HCT116 (cell line): ENCODE data around the gene STK39. TPM values are rescaled to one million over a fixed set of nuclear protein-coding genes. Genes with fewer than 3 reads are reported as not detected.

Source experiments
- ATAC-seq: fragments of 200-7000 bp; cut with Tn5 transposase; 2 replicates; pipeline ENCODE4 v1.9.1; 2020; ENCODE audit warnings: mild to moderate bottlenecking, moderate library complexity
- BruUV-seq: library from RNA; stranded (reverse); fragments of 400-500 nt; replicated peaks from 2 replicates; lab custom pipeline; 2021; lab: Mats Ljungman, UMichigan
- CTCF ChIA-PET: fragments of 300-600 bp; sonication (Branson Sonifier 250); formaldehyde crosslinking; loops from one replicate; lab custom pipeline; 2021; ENCODE audit warnings: antibody characterized with exemption; lab: Charles Lee
- POLR2A ChIA-PET: fragments of 300-600, 350-600 bp; sonication (Branson Sonifier 250); formaldehyde crosslinking; loops from one replicate; lab custom pipeline; 2021; ENCODE audit warnings: antibody characterized with exemption; lab: Charles Lee
- RAD21 ChIA-PET, 2 experiments: fragments of 300-600 bp; sonication (Branson Sonifier 250); formaldehyde crosslinking; loops; one replicate each; lab custom pipeline; 2023; ENCODE audit warnings: low total read pairs in 2 of 2; ENCODE audit not compliant: uncharacterized antibody in 2 of 2, unreplicated experiment in 2 of 2, low non-redundant PET in 1 of 2; lab: Charles Lee
- DNase-seq: peaks from one replicate; pipeline ENCODE4 v3.0.0-alpha.2; 2010; ENCODE audit warnings: low read depth, low spot score
- H2AFZ ChIP-seq: fragments of 200-600 bp; shearing (Covaris generic), sonication (generic); 2 replicates; pipeline ENCODE4 v1.6.1; 2017; ENCODE audit warnings: low read depth, mixed run types, mixed read lengths, antibody characterized with exemption, low read length; ENCODE audit not compliant: poor library complexity, severe bottlenecking
- H3K27ac ChIP-seq: 2 replicates; pipeline ENCODE4 v1.5.1; 2012; ENCODE audit warnings: low read depth, low read length
- H3K27me3 ChIP-seq: fragments of 200-600 bp; sonication (generic); 2 replicates; pipeline ENCODE4 v1.6.1; 2016; ENCODE audit warnings: mixed run types, low read length, mixed read lengths; ENCODE audit not compliant: insufficient read depth
- H3K36me3 ChIP-seq, 2 experiments: fragments of 200-500 bp in 1 of 2; fragments of 200-600 bp in 1 of 2; sonication (Bioruptor generic) in 1 of 2; sonication (generic) in 1 of 2; 2 replicates each; pipeline versions ENCODE4 v1.5.1 to v1.6.1; 2014 to 2016; ENCODE audit warnings: low read length in 2 of 2, inconsistent platforms in 1 of 2, mixed read lengths in 1 of 2, mixed run types in 1 of 2; ENCODE audit not compliant: insufficient read depth in 2 of 2, control insufficient read depth in 1 of 2
- H3K4me1 ChIP-seq, 2 experiments: fragments of 200-600 bp in 1 of 2; sonication (generic) in 1 of 2; 2 replicates each; pipeline versions ENCODE4 v1.5.1 to v1.6.1; 2012 to 2017; ENCODE audit warnings: low read length in 2 of 2, inconsistent platforms in 1 of 2, mild to moderate bottlenecking in 1 of 2, mixed read lengths in 1 of 2, mixed run types in 1 of 2, moderate library complexity in 1 of 2; ENCODE audit not compliant: insufficient read depth in 2 of 2, control insufficient read depth in 1 of 2
- H3K4me2 ChIP-seq: fragments of 200-600 bp; sonication (generic); 2 replicates; pipeline ENCODE4 v1.6.1; 2017; ENCODE audit warnings: mixed run types, low read length, mixed read lengths
- H3K4me3 ChIP-seq, 2 experiments: fragments of 200-600 bp in 1 of 2; sonication (generic) in 1 of 2; replicated peaks in 1 of 2; 2 replicates each; pipeline ENCODE4 v1.5.1; 2011 to 2016; ENCODE audit warnings: low read length in 2 of 2, control low read depth in 1 of 2, low read depth in 1 of 2, mild to moderate bottlenecking in 1 of 2, mixed read lengths in 1 of 2, mixed run types in 1 of 2
- H3K79me2 ChIP-seq: fragments of 200-600 bp; sonication (generic); 2 replicates; pipeline ENCODE4 v1.6.1; 2017; ENCODE audit warnings: mild to moderate bottlenecking, mixed run types, low read length, moderate library complexity, mixed read lengths; ENCODE audit not compliant: insufficient read depth
- H3K9ac ChIP-seq: fragments of 200-600 bp; sonication (generic); 2 replicates; pipeline ENCODE4 v1.6.1; 2016; ENCODE audit warnings: low read length, mixed read lengths
- H3K9me2 ChIP-seq: fragments of 200-600 bp; sonication (generic), shearing (Covaris generic); 2 replicates; pipeline ENCODE4 v1.6.1; 2017; ENCODE audit warnings: mixed run types, mild to moderate bottlenecking, moderate library complexity; ENCODE audit not compliant: insufficient read depth
- H3K9me3 ChIP-seq, 2 experiments: fragments of 200-500 bp in 1 of 2; fragments of 200-600 bp in 1 of 2; sonication (Bioruptor generic) in 1 of 2; sonication (generic) in 1 of 2; 2 replicates each; pipeline ENCODE4 v1.6.1; 2014 to 2017; ENCODE audit warnings: low read length in 2 of 2, mixed read lengths in 2 of 2, inconsistent platforms in 1 of 2, low read depth in 1 of 2, mild to moderate bottlenecking in 1 of 2, mixed run types in 1 of 2, moderate library complexity in 1 of 2; ENCODE audit not compliant: control insufficient read depth in 1 of 2, insufficient read depth in 1 of 2
- H4K20me1 ChIP-seq: fragments of 200-600 bp; sonication (generic), shearing (Covaris generic); 2 replicates; pipeline ENCODE4 v1.6.1; 2017; ENCODE audit warnings: mixed run types, mild to moderate bottlenecking, moderate library complexity; ENCODE audit not compliant: insufficient read depth
- EGR1 ChIP-seq: IDR thresholded peaks from 2 replicates; pipeline ENCODE4 v1.6.1; 2012; ENCODE audit warnings: low read depth
- ELF1 ChIP-seq: IDR thresholded peaks from 2 replicates; pipeline ENCODE4 v1.6.1; 2012; ENCODE audit warnings: low read depth, borderline replicate concordance
- EZH2 ChIP-seq: fragments of 200-600 bp; sonication (generic); IDR thresholded peaks from 2 replicates; pipeline ENCODE4 v1.6.1; 2017; ENCODE audit warnings: antibody characterized with exemption, mixed run types
- FOSL1 ChIP-seq: IDR thresholded peaks from 2 replicates; pipeline ENCODE4 v1.6.1; 2012; ENCODE audit warnings: low read depth
- JUND ChIP-seq: IDR thresholded peaks from 2 replicates; pipeline ENCODE4 v1.6.1; 2012
- MAX ChIP-seq: IDR thresholded peaks from 2 replicates; pipeline ENCODE4 v1.6.1; 2012
- POLR2A ChIP-seq: IDR thresholded peaks from 2 replicates; pipeline ENCODE4 v1.7.0; 2011; ENCODE audit warnings: borderline replicate concordance; ENCODE audit not compliant: insufficient read depth, insufficient read length; ENCODE audit errors: extremely low read depth
- RAD21 ChIP-seq: IDR thresholded peaks from 2 replicates; pipeline ENCODE4 v1.6.1; 2012; ENCODE audit warnings: low read depth, mild to moderate bottlenecking
- REST ChIP-seq: IDR thresholded peaks from 2 replicates; pipeline ENCODE4 v1.6.1; 2012; ENCODE audit warnings: low read depth
- SP1 ChIP-seq: IDR thresholded peaks from 2 replicates; pipeline ENCODE4 v1.6.1; 2012; ENCODE audit warnings: low read depth
- SRF ChIP-seq: IDR thresholded peaks from 2 replicates; pipeline ENCODE4 v1.6.1; 2012; ENCODE audit warnings: low read depth
- TCF7L2 ChIP-seq: IDR thresholded peaks from 2 replicates; pipeline ENCODE4 v1.7.0; 2011; ENCODE audit warnings: borderline replicate concordance, inconsistent platforms; ENCODE audit not compliant: insufficient read depth, insufficient read length; ENCODE audit errors: extremely low read depth
- YY1 ChIP-seq: IDR thresholded peaks from 2 replicates; pipeline ENCODE4 v1.6.1; 2011; ENCODE audit warnings: low read length, low read depth, moderate library complexity, mild to moderate bottlenecking; ENCODE audit not compliant: insufficient replicate concordance; ENCODE audit errors: extremely low read depth
- ZNF274 ChIP-seq: fragments of 200-500 bp; sonication (Bioruptor generic); IDR thresholded peaks from 2 replicates; pipeline ENCODE4 v1.6.1; 2014; ENCODE audit warnings: mild to moderate bottlenecking, low read depth, low read length, inconsistent platforms
- intact Hi-C: fragments of 100-400 bp; cut with micrococcal nuclease; formaldehyde crosslinking; loops from 2 replicates; pipeline ENCODE4 v1.10.0; 2022
- total RNA-seq: library from RNA; stranded (reverse); gene quantifications from one replicate; pipeline ENCODE4 v1.2.1, GENCODE V29; 2021; ENCODE audit not compliant: unreplicated experiment

Gene STK39
- total RNA-seq, 1 experiment from 2014 or later, result 118 TPM

- H3K36me3 ChIP-seq, result peaks cover 0 to 27% of the 10 kb centered on the region in 2 experiments; a peak in 1 of 4 replicates
- H3K27ac ChIP-seq, result no peak overlapping the region
- H3K4me2 ChIP-seq, result no peak overlapping the region
- peaks cover 94% of the 10 kb centered on the region for H3K79me2 ChIP-seq
- no peaks in the 10 kb centered on the region for H3K9me2 ChIP-seq
- TF ChIP-seq SRF, result no peak
- TF ChIP-seq EZH2, result no peak
- no peak for TF ChIP-seq JUND
- no peak for TF ChIP-seq ELF1
- no peak for TF ChIP-seq ZNF274
- no peak for TF ChIP-seq YY1
- no peak for TF ChIP-seq RAD21
- no peak for TF ChIP-seq EGR1
- TF ChIP-seq MAX, result no peak
- TF ChIP-seq REST, result no peak
- TF ChIP-seq POLR2A, result no peak
- no peak for TF ChIP-seq FOSL1
- TF ChIP-seq TCF7L2, result no peak
- no peak for TF ChIP-seq SP1
- H3K27me3 ChIP-seq, result no peaks in the 10 kb centered on the region
- DNase-seq (no peak), ATAC-seq (no peak)
- CTCF ChIA-PET, result no interaction called here
- POLR2A ChIA-PET, result no interaction called here
- RAD21 ChIA-PET, result no interaction called here
- no TSS peak for BruUV-seq
- H3K4me3 ChIP-seq, result no peak overlapping the region
- H3K4me1 ChIP-seq, result peaks cover 27 to 62% of the 10 kb centered on the region in 2 experiments
- H3K9ac ChIP-seq, result no peak overlapping the region
- H2AFZ ChIP-seq, result no peak overlapping the region
- no peaks in the 10 kb centered on the region for H3K9me3 ChIP-seq
- H4K20me1 ChIP-seq, result no peaks in the 10 kb centered on the region
- intact Hi-C loops, result no loop called here
Observed at GRCh38 chr2:168241746-168242145, 5.6 kb downstream of the STK39 start.
